GM19324 (cell line): ENCODE measurements around the gene GALNT6.
"Not testable (repeated sequence)": the region's sequence is repeated elsewhere in the genome, so short reads cannot be mapped to it uniquely, and the experiment has no call there.

ENCODE experiments used
- ATAC-seq: cut with Tn5 transposase; IDR thresholded peaks from one replicate; pipeline ENCODE4 v1.9.1; 2021; ENCODE audit warnings: mild to moderate bottlenecking, moderate library complexity; ENCODE audit not compliant: unreplicated experiment, low FRiP score

GALNT6 gene

GRCh38 chr12:51326698-51327439, 64.3 kb downstream of the GALNT6 start:
- ATAC-seq = no peak

GRCh38 chr12:51324953-51325352, 66.3 kb downstream of the GALNT6 start:
- ATAC-seq = no peak

- peak; percentile 59 for ATAC-seq
These were observed 67.0 kb downstream of the GALNT6 start, which contains the start of gene BIN2 for GRCh38 chr12:51323966-51324895. TSS of gene BIN2 (minus strand) at chr12:51324174. CDS start at chr12:51324102, 72 bp downstream.

GRCh38 chr12:51323317-51323960, 67.8 kb downstream of the GALNT6 start:
- ATAC-seq = no peak

GRCh38 chr12:51322452-51322851, 68.8 kb downstream of the GALNT6 start:
- no peak for ATAC-seq

- ATAC-seq = no peak
These were observed 69.3 kb downstream of the GALNT6 start for GRCh38 chr12:51321882-51322281.

- ATAC-seq = no peak
These were observed 70.4 kb downstream of the GALNT6 start for GRCh38 chr12:51320695-51321320.

- ATAC-seq = no peak
These were observed 70.9 kb downstream of the GALNT6 start for GRCh38 chr12:51320311-51320694.

- peak; percentile 55 for ATAC-seq
These were observed 72.2 kb downstream of the GALNT6 start for GRCh38 chr12:51318846-51319599.

- ATAC-seq = not testable (repeated sequence)
These were observed 73.0 kb downstream of the GALNT6 start for GRCh38 chr12:51318057-51318806.

- no peak for ATAC-seq
These were observed 79.8 kb downstream of the GALNT6 start for GRCh38 chr12:51311389-51311788.

GRCh38 chr12:51307655-51308593, 83.3 kb downstream of the GALNT6 start:
- no peak for ATAC-seq

GRCh38 chr12:51306507-51306906, 84.7 kb downstream of the GALNT6 start:
- ATAC-seq = no peak
